RPMI8226 (cell line): ENCODE data around the gene GLCCI1.
"Not testable (repeated sequence)": the region's sequence is repeated elsewhere in the genome, so short reads cannot be mapped to it uniquely, and the experiment has no call there.

ENCODE experiments used
- DNase-seq: peaks from one replicate; pipeline ENCODE4 v3.0.0-alpha.2; 2015

The GLCCI1 gene

GRCh38 chr7:8056439-8056838 lies 87.8 kb downstream of the GLCCI1 start:
- DNase-seq, result no peak

DNA sequence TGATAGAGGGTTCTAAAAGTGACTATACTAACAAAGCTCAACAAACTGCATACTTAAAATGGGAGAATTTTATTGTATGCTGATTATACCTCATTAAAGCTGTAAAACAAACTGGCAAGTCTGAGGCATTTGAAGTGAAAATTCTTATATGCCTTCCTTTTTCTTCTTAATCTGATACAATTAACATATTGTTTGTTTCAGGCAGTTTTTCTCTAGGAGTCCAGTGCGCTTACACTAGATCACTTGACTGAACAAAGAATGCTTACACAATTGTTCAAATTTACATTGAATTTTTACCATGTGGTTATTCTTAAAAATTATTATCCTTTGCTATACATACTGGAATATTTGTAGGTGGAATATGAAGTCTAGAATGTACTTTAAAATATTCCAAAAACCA lies 89.0 kb downstream of the GLCCI1 start:
- DNase-seq, result no peak

GRCh38 chr7:8058322-8058721 lies 89.7 kb downstream of the GLCCI1 start:
- DNase-seq, result no peak

- DNase-seq, result no peak
Measured at GRCh38 chr7:8058852-8059251, 90.3 kb downstream of the GLCCI1 start.

DNA sequence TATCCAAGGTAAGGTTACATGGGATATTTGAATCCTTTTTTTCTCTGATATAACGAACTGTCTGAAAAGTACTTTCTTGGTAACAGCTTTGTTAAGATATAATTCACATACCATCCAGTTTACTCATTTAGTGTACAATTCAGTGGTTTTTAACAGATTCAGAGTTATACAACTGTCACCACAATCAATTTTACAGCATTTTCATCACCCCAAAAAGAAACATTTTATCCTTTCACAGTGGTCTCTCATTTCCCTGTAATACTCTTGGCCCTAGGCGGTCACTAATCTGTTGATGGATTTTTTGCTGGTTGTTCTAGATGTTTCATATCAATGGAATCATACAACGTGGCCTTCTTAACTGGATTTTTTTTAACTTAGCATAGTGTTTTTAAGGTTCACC lies 91.6 kb downstream of the GLCCI1 start:
- DNase-seq, result no peak

DNA sequence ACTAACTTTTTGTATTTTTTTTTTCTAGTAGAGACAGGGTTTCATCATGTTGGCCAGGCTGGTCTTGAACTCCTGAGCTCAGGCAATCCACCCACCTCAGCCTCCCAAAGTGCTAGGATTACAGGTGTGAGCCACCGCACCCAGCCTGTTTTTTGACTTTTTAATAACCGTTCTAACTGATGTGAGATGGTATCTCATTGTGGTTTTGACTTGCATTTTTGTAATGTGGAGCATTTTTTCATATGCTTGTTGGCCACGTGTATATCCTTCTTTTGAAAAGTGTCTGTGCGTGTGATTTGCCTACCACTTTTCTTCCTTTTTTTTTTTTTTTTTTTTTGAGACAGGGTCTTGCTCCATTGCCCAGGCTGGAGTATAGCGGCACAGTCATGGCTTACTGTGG lies 94.7 kb downstream of the GLCCI1 start:
- not testable (repeated sequence) for DNase-seq

DNA sequence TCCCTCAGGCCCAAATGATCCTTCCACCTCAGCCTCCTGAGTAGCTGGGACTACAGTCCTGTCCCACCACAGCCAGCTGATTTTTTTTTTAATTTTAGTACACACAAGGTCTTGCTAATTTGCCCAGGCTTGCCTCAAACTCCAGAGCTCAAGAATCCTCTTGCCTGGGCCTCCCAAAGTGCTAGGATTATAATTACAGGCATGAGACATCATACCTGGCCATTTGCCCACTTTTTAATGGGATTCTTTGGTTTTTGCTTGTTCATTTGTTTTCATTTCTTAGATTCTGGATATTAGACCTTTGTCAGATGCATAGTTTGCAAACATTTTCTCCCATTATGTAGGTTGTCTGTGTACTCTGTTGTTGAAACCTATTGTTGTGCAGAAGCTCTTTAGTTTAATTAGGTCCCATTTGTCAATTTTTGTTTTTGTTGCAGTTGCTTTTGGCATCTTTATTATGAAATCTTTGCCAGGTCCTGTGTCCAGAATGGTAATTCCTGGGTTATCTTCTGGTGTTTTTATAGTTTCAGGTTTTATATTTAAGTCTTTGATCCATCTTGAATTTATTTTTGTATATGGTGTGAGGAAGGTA lies 95.2 kb downstream of the GLCCI1 start:
- DNase-seq, result peak; percentile 11

- DNase-seq, result no peak
Measured at GRCh38 chr7:8064828-8065227, 96.2 kb downstream of the GLCCI1 start.

DNA sequence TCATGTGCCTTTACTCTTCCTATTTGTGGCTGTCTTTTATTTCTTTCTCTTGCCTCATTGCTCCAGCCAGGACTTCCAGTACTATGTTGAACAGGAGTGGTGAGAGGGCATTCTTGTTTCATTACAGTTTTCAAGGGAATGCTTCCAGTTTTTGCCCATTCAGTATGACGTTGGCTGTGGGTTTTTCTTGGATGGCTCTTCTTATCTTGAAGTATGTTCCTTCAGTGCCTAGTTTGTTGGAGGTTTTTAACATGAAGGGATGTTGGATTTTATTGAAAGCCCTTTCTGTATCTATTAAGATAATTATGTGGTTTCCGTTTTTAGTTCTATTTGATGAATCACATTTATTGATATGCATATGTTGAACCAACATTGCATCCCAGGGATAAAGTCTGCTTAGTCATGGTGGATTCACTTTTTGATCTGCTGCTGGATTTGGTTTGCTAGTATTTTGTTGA lies 96.8 kb downstream of the GLCCI1 start:
- no peak for DNase-seq

- no peak for DNase-seq
Measured at GRCh38 chr7:8068892-8069686, 100.5 kb downstream of the GLCCI1 start.

- DNase-seq, result no peak
Measured at GRCh38 chr7:8070451-8071180, 102.0 kb downstream of the GLCCI1 start.

GRCh38 chr7:8078418-8078817 lies 109.8 kb downstream of the GLCCI1 start:
- DNase-seq, result no peak

GRCh38 chr7:8082762-8083161 lies 114.2 kb downstream of the GLCCI1 start:
- DNase-seq, result no peak

GRCh38 chr7:8084836-8085235 lies 116.2 kb downstream of the GLCCI1 start:
- no peak for DNase-seq

GRCh38 chr7:8085420-8085819 lies 116.8 kb downstream of the GLCCI1 start:
- no peak for DNase-seq

GRCh38 chr7:8086239-8086638 lies 117.6 kb downstream of the GLCCI1 start:
- no peak for DNase-seq

DNA sequence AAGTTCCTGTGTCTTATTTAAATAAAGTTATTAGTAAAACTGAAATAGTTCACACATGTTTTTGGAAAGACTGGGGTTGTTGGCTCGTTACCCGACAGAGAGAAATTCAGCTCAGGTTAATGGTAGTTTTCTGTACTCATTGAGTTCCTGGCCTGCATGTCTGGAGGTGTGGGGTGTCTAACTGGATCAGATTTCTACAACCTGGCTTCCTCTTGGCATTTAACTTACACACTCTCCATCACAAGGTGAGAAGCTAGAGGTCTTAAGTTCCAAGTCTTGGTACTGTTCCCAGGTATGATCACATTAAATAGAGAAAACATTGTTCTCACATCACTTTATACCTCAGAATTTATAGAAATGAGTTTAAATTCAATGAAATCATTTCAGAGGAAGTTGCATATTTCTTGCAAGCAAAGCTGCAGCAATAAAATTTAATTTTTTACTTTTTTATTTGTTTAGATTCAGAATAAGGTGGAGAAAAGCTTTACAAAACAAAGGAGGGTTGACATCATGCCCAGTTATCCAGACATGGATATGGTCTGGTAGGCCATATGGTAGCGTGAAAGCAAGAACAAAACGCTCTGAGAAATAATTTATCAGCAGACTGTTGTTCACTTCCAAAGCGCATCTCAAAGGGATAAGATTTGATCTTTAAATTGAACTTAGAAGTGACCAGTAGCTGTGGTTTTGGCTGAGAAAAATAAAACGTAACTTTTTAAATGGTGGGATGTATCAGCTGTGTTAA lies 120.6 kb downstream of the GLCCI1 start:
- DNase-seq, result no peak

GRCh38 chr7:8092140-8092539 lies 123.5 kb downstream of the GLCCI1 start:
- no peak for DNase-seq

GRCh38 chr7:8094164-8095140 lies 125.9 kb downstream of the GLCCI1 start:
- no peak for DNase-seq

- DNase-seq, result not testable (repeated sequence)
Measured at GRCh38 chr7:8101292-8101691, 132.7 kb downstream of the GLCCI1 start.

DNA sequence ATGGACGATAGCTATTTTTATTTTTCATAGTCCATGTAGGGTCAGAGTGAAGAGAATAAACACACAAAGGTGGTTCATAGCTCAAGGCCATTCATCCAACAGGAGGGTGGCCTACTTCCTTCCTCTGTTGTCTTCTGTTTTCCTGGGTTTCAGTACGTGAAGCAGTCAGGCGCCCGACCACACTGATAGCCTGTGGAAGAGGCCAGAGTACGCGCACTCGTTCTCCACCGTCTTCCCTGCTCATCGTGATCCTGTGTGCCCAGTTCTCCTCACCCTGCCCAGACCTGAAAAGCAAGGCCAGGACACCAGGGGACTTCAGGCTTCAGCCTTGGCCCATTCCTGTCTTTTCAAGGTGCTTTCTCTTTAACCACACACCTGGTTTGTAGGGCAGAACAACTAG lies 134.7 kb downstream of the GLCCI1 start:
- DNase-seq, result no peak
